Femur (tissue), 1 donor: ENCODE results near the gene GRAMD1B.
A peak's percentile ranks its signal among the peaks of the same experiment; 100 is the strongest.

Experiments
- DNase-seq: peaks from one replicate; pipeline ENCODE4 v3.0.0-alpha.2; 2017

The GRAMD1B gene

GRCh38 chr11:123575441-123575840 lies 145.4 kb downstream of the GRAMD1B start:
- DNase-seq = no peak

DNA sequence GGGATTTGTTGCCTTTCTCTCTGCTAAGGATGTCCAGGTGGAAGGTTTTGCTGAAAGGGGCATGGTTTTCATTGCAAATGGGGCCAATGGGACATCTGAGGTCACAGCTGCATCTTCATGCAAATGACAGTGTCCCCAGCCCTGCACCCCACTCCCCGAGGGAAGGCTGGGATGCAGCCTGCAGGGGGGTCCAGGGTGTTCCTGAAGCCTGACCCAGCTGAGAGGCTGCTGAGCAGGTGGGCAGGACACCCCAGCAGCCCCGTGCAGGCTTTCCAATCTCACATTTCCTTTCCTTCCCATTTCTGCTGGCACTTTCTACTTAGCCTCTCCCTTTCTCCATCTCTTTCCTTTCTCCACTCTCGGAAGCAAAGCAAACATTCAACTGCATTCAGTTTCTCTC lies 146.0 kb downstream of the GRAMD1B start:
- DNase-seq = no peak

DNA sequence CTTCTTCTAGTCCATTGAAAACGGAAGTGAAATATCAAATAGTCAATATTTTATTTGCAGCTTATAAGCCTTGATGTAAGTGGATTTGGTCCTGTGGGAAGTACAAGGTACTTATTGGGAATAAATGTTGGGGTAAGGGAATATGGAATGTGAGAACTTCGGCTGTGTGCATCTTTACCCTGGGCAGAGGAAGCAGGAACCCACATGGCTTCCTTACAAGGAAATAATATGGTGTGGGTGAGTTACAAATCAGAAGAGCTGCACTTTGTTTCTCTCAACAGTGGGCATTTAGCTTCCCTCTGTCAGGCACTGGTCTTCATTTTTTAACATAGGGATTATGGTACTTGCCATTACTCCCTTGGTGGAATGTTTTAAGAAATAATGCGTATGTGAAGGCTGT lies 146.4 kb downstream of the GRAMD1B start:
- no peak for DNase-seq

DNA sequence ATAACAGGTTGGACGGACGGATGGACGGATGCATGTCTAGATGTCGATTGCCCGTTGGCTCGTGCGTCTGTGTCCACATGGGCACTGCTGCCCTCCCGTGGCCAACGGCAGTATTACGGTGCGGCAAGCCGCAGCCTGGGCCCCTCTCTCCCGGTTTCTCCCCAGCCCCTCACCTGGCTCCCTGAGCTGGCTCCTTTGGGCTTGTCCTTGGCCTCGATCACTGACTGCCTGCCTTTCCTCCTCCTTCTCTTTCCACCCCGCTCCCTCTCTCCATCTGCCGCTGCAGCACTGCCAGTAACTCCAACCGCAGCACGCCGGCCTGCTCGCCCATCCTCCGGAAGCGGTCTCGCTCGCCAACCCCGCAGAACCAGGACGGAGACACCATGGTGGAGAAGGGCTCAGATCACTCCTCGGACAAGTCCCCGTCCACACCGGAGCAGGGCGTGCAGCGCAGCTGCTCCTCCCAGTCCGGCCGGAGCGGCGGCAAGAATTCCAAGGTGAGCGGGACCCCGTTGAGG lies 147.1 kb downstream of the GRAMD1B start:
- DNase-seq = peak; percentile 74

- no peak for DNase-seq
Measured at GRCh38 chr11:123578778-123579481, 148.9 kb downstream of the GRAMD1B start.

- DNase-seq = no peak
Measured at GRCh38 chr11:123579482-123579812, 149.4 kb downstream of the GRAMD1B start.

GRCh38 chr11:123580137-123580536 lies 150.1 kb downstream of the GRAMD1B start:
- no peak for DNase-seq

DNA sequence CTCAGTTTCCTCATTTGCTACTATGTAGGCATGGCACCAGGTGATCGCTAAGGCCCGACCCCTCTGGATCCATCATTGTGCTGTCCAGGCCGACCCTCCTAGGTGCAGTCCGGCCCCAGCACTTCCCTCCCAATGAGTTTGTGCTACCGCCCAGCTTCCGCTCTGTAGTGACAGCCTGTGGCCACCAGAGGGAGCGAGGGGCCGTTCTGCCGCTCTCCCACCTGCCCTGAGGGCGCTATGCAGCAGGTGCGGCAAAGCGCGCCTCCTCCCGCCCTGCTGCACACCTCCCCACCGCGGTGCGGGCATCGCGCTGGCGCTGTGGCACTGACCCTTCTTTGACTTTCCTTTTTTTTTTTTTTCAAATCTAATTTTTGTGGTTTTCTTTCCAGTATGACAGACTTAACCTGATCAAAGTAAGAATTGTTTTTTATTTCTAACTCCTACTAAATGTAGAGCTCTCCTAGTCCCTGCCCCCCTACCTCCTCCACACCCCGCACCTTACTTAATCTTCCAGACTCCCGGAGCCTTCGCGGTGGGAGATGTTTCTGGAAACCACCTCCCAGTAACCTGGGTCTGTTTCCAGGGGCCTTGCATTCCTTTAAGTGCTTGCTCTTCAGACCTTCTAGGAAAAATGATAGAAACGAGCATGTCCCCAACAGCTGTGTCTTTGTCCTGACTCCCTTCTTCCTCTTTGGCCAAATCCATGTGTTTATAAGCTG lies 150.6 kb downstream of the GRAMD1B start:
- DNase-seq = peak; percentile 63

- DNase-seq = no peak
Measured at GRCh38 chr11:123581651-123582399, 151.8 kb downstream of the GRAMD1B start.

- no peak for DNase-seq
Measured at GRCh38 chr11:123582992-123583504, 153.0 kb downstream of the GRAMD1B start.

DNA sequence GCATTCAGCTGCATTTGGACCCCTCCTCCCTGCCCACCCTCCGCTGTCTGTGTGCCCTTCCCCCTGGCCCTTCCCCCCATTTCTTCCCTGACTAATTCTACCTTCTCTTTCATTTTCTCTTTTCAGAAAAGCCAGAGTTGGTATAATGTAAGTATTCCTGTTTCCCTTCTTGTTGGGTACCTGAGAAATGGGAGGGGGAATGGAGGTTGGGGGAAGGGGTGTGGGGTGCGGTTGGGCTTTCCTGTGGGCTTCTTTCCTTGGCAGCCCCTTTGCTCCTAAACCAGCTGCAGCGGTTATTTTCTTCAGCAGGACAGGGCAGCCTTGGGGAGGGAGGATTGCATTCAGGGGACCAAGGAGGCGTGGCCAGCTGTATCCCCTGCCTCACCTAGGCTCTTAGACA lies 154.1 kb downstream of the GRAMD1B start:
- DNase-seq = no peak

- DNase-seq = no peak
Measured at GRCh38 chr11:123584737-123585136, 154.7 kb downstream of the GRAMD1B start.

DNA sequence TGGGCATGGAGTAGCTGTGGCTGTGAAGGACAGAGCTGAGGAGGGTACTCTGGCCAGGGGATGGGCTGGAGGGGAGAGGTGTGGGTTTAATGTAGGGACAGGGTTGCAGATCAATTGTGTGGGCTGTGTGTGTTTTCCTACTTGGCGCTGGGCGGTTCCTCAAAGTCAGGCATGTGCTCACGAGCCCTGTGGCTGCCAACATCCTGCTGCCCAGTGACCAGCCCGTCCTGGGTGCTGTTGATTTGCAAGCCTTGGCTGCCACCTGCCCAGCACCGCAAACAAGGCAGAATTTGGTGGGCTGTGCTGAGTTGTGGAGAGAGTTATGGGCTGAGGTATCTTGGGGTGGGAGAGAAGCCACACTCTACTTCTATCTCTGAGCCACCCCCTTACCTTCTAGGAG lies 155.1 kb downstream of the GRAMD1B start:
- no peak for DNase-seq

DNA sequence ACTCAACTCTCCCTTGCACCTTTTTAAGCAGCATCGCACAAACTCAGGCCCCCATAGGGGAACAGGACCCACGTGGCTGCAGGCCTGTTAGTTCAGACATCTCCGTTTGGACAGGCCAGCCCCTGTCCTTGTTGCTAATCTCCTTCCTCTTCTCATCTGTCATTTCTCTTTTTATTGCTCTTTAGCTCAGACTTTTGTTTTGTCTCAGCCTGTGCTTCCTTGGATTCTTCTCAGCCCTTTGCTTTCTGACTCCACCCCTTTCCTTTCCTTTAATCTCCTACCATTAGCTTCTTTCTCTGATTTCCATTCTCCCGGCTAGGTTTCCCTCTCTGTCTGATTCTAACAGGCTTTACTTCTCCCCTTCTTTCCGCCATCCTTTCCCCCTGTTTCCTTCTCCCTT lies 155.6 kb downstream of the GRAMD1B start:
- no peak for DNase-seq

DNA sequence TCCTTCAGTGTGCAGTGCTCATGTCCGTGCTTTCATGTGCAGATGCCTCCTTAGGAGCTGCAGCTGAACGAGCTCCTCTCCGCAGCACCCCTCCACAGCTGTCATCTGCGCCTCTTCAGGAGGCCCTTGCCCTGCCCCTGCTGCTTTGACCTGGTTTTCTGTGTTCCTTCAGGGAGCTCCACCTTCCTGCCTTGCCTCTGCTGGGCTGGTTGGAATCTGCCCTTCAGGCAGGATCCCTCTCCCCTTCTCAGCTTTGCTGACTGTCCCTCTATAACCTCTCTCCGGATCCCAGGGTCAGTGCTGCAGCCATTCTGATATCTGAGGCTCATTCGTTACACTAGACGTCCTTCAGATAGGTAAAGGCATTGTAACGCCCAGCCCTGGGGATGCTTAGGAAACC lies 156.5 kb downstream of the GRAMD1B start:
- DNase-seq = no peak

DNA sequence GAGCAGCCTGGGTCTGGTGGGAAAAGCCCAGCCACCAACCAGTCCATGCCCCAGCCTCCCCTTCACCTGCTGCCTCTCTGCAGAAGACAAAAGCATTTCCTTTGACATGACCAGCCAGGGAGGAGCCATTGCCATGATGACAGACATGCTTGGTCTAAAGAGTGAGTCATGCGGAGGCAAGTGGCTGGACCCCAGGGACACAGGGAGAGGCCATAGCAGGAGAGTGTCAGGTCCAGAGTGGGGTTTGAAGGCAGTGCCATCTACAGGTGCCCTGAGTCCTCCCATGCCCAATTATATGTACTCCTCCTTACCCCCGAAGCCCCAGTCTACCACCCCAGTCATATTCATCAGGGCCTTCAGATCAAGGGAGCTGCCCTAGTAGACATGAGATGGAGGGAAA lies 157.0 kb downstream of the GRAMD1B start:
- DNase-seq = no peak

DNA sequence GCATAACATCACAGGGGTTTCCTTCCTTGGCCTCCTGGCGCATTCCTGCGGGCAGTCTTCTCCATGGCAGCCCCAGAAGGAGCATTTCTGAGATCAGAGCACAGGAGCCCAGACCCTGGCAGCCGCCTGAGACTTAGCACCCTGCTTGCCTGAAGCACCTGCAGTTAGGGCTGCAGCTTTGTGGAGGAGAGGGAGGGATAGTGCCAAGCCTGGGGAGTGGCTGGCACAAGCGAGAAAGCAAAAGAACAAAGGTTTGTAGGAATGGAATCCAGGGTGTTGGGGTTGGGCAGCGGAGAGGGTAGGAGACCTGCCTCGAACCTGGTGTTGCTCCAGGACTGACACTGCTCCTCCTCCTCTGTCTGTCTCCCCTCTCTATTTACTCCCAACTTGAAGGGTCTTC lies 157.5 kb downstream of the GRAMD1B start:
- DNase-seq = no peak

DNA sequence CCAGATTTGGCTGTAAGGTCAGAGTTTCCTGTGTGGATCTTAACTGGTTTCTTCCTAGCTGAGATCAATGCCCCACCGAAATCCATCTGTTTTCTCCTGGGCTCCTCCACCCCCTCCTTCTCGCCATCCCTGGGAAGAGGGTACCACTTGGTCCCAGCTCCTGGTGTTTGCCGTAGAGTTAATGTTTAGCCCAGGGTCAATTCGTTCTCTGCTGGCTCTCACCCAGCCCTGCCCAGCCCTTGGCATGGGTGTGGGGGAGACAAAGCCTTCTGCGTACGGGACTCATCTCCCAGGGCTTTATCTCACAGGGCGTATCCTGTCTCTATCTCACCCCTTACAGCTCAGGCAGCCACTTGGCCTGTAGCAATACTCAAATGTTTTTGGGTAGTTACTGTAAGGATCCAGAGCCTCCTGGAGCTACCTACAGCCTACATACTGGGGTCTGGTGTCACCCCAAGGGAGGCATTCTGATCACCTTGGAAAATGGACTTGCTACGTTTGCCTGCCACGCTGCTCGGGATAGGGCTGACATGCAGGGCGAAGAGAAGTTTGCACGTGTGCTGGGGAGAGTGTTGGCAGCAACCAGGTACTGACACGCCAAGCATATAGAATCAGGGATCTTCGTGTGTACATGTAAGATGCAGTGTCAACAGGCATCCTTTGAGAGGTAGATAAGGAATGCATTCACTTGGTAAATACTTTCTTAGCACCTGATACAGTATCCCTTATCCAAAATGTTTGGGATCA lies 158.2 kb downstream of the GRAMD1B start:
- no peak for DNase-seq

- DNase-seq = no peak
Measured at GRCh38 chr11:123588864-123589262, 158.8 kb downstream of the GRAMD1B start.

- DNase-seq = peak; percentile 81
Measured at GRCh38 chr11:123590296-123590912, 160.3 kb downstream of the GRAMD1B start.

DNA sequence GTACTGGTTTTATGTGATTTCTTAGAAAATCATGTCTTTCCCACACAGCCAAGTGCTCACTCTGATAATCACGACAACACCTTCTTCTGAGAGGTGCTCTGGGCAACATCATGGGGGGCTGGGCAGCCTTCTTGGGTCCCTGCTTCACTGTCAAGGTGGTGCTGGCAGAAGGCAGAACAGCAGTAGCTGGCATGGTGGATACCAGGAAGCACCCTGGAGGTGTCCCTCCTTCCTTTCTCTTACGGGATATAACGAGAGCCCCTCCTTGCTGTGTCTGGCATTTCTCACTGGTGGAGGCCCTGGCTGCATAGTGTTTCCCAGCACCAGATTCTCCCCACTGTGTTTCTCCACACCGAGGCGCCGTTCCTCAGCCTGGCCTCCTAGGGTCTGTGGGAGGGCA lies 163.5 kb downstream of the GRAMD1B start:
- DNase-seq = no peak

DNA sequence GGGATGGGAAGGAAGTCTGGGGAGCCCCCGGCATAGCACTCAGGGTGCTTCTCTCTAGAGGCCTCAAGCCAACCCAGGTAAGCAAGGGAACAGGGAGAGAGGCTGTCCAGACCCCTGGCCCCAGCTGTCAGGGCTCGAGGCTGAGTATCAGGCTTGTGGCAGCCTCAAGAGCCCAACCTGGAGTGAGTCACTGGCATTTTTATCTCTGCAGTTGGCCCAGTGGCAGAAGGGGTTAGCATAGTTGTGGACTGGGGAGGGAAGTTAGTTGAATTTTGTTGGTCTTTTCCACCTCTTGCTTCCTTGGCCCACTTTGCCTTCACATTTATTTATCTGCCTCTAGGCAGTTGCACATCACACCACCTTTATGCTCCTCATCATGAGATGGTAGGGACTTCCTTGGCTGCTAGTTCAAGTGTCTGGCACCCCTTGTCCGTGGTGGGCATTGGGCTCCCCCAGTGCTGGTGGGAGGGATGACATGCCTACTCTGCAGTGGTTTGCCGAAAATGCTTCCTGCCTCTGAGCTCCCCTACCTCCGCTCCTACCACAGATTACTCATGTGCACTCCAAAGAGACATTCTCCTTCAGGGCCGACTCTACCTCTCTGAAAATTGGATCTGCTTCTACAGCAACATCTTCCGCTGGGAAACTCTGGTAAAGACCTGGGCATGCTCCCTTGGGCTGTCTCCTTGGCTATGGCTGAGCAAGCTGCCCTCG lies 164.3 kb downstream of the GRAMD1B start:
- DNase-seq = no peak
